CD14-positive monocyte (primary cell): ENCODE data around the gene ROR1. TPM values are rescaled to one million over a fixed set of nuclear protein-coding genes. Genes with fewer than 3 reads are reported as not detected.

ENCODE experiments used
- DNase-seq, 3 donors: peaks; one replicate each; pipeline ENCODE4 v3.0.0-alpha.2; 2011 to 2022
- H2AFZ ChIP-seq: 2 replicates; pipeline ENCODE4 v1.6.0; 2012; ENCODE audit warnings: mild to moderate bottlenecking, low read depth, low read length, inconsistent platforms; ENCODE audit not compliant: insufficient read depth, poor library complexity, severe bottlenecking
- H3K27ac ChIP-seq, 2 donors: 1 replicate in 1 of 2; 2 replicates in 1 of 2; pipeline ENCODE4 v1.5.1; 2012 to 2013; ENCODE audit warnings: low read length in 2 of 2, control low read depth in 1 of 2, inconsistent platforms in 1 of 2, low read depth in 1 of 2, mild to moderate bottlenecking in 1 of 2
- H3K27me3 ChIP-seq, 2 donors: one replicate each; pipeline versions ENCODE4 v1.6.0 to v1.6.1; 2011 to 2013; ENCODE audit warnings: low read length in 2 of 2; ENCODE audit not compliant: control insufficient read depth in 2 of 2, insufficient read depth in 2 of 2
- H3K36me3 ChIP-seq, 2 donors: replicated peaks in 1 of 2; 1 replicate in 1 of 2; 2 replicates in 1 of 2; pipeline versions ENCODE4 v1.5.1 to v1.6.1; 2012 to 2013; ENCODE audit warnings: low read length in 2 of 2, control low read depth in 1 of 2, inconsistent platforms in 1 of 2, mild to moderate bottlenecking in 1 of 2; ENCODE audit not compliant: insufficient read depth in 2 of 2, control insufficient read depth in 1 of 2
- H3K4me1 ChIP-seq, 2 donors: 1 replicate in 1 of 2; 2 replicates in 1 of 2; pipeline versions ENCODE4 v1.5.1 to v1.6.1; 2012 to 2013; ENCODE audit warnings: low read length in 2 of 2, control low read depth in 1 of 2, inconsistent platforms in 1 of 2, mild to moderate bottlenecking in 1 of 2, moderate library complexity in 1 of 2; ENCODE audit not compliant: insufficient read depth in 2 of 2, control insufficient read depth in 1 of 2
- H3K4me2 ChIP-seq: replicated peaks from 2 replicates; pipeline ENCODE3; 2012; ENCODE audit warnings: low read length, moderate library complexity, mild to moderate bottlenecking; ENCODE audit not compliant: poor library complexity, severe bottlenecking; ENCODE audit errors: extremely low read depth
- H3K4me3 ChIP-seq, 3 experiments: fragments of 200-600 bp in 1 of 3; sonication (generic) in 1 of 3; replicated peaks in 1 of 3; 1 replicate in 2 of 3; 2 replicates in 1 of 3; pipeline ENCODE4 v1.5.1; 2011 to 2013; ENCODE audit warnings: low read length in 3 of 3, mild to moderate bottlenecking in 3 of 3, control low read depth in 2 of 3, low read depth in 2 of 3, inconsistent platforms in 1 of 3, moderate library complexity in 1 of 3
- H3K79me2 ChIP-seq: 2 replicates; pipeline ENCODE4 v1.6.0; 2012; ENCODE audit warnings: mild to moderate bottlenecking, control low read depth, inconsistent platforms, low read length, moderate library complexity; ENCODE audit not compliant: insufficient read depth
- H3K9ac ChIP-seq: 2 replicates; pipeline ENCODE4 v1.6.0; 2017; ENCODE audit warnings: low read length, mild to moderate bottlenecking; ENCODE audit not compliant: insufficient read depth, poor library complexity, severe bottlenecking
- H3K9me3 ChIP-seq, 2 donors: replicated peaks in 1 of 2; 1 replicate in 1 of 2; 2 replicates in 1 of 2; pipeline versions ENCODE4 v1.5.1 to v1.6.1; 2012 to 2013; ENCODE audit warnings: low read length in 2 of 2, control low read depth in 1 of 2; ENCODE audit not compliant: control insufficient read depth in 1 of 2, insufficient read depth in 1 of 2
- H4K20me1 ChIP-seq: 2 replicates; pipeline ENCODE4 v1.6.0; 2012; ENCODE audit warnings: mild to moderate bottlenecking, low read length, control low read depth, moderate library complexity; ENCODE audit not compliant: insufficient read depth
- H3K27ac Mint-ChIP-seq, 7 donors: one replicate each; pipeline ENCODE4 v1.8.0; 2020; ENCODE audit warnings: mild to moderate bottlenecking in 7 of 7, mixed read lengths in 7 of 7, moderate library complexity in 6 of 7, inconsistent platforms in 2 of 7
- H3K27me3 Mint-ChIP-seq, 3 donors: one replicate each; pipeline ENCODE4 v1.8.0; 2021 to 2022; ENCODE audit warnings: low read depth in 3 of 3, mild to moderate bottlenecking in 3 of 3, mixed read lengths in 3 of 3, moderate library complexity in 3 of 3, inconsistent platforms in 1 of 3
- H3K36me3 Mint-ChIP-seq, 2 donors: one replicate each; pipeline ENCODE4 v1.8.0; 2020; ENCODE audit warnings: mixed read lengths in 2 of 2, inconsistent platforms in 1 of 2, mild to moderate bottlenecking in 1 of 2
- H3K4me1 Mint-ChIP-seq: one replicate; pipeline ENCODE4 v1.8.0; 2020; ENCODE audit warnings: mild to moderate bottlenecking, mixed read lengths
- H3K4me3 Mint-ChIP-seq, 2 donors: one replicate each; pipeline ENCODE4 v1.8.0; 2020; ENCODE audit warnings: mild to moderate bottlenecking in 2 of 2, mixed read lengths in 2 of 2, moderate library complexity in 1 of 2
- H3K9me3 Mint-ChIP-seq, 7 donors: one replicate each; pipeline ENCODE4 v1.8.0; 2020 to 2022; ENCODE audit warnings: mixed read lengths in 7 of 7, mild to moderate bottlenecking in 6 of 7, moderate library complexity in 6 of 7, inconsistent platforms in 2 of 7
- WGBS: methylation state at CpG from one replicate; pipeline ENCODE4 v1.1.5; 2013; ENCODE audit warnings: missing lambda C conversion rate; ENCODE audit not compliant: insufficient coverage; 5-methylcytosine and 5-hydroxymethylcytosine counted together
- intact Hi-C, 2 donors: fragments of 100-400 bp; cut with micrococcal nuclease; formaldehyde crosslinking; loops; one replicate each; pipeline versions ENCODE4 v1.15.0 to v1.15.1; 2023
- polyA plus RNA-seq, 3 donors: library from polyadenylated mRNA; depleted of rRNA in 1 of 3; unstranded in 2 of 3; stranded (reverse) in 1 of 3; fragments of 300-500 nt in 2 of 3; fragments of >200 nt in 1 of 3; fragmentation: Illumina TruSeq in 2 of 3; gene quantifications; 1 replicate in 2 of 3; 2 replicates in 1 of 3; pipeline ENCODE4 v1.2.3, GENCODE V29; 2012 to 2021
- TF ChIP-seq, protein P1 (sequence below): fragments of 200-600 bp; IDR thresholded peaks from one replicate; pipeline ENCODE4 v1.8.0; 2022; ENCODE audit warnings: antibody characterized with exemption, mild to moderate bottlenecking

The ROR1 gene
- polyA plus RNA-seq, 3 donors, result not detected

DNA sequence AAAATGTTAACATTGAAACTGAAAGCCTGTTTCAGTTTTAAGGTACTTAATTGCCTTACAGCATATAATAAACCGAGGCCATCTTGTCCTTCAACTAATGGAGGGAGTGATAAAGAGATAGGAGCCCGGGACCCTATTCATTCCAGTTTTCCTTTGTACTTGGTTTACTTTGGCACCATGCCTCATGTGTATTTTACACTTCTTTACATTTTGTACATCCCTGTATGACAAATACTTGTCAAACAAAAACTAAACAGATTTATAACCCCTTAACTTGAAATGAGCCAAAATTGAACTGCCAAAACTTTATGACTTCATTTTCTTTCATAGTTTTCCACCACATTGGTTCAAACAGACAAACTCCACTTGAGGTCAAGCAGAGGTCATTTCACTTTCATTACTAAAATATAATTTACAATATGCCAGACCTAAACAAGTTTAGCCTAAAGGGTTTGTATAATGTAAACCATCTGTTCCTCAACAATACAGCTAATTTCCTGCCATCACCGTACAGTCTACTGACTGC, 398.7 kb downstream of the ROR1 start:
- H3K4me1 Mint-ChIP-seq, result peaks cover 29% of the 10 kb centered on the region
- no peak overlapping the region for H2AFZ ChIP-seq
- no peaks in the 10 kb centered on the region for H3K36me3 Mint-ChIP-seq
- no peaks in the 10 kb centered on the region for H3K79me2 ChIP-seq
- peaks cover 0 to 3% (median 0%) of the 10 kb centered on the region in 7 donors for H3K9me3 Mint-ChIP-seq
- H3K4me1 ChIP-seq, result peaks cover 12 to 13% of the 10 kb centered on the region in 2 donors
- no peaks in the 10 kb centered on the region for H3K9me3 ChIP-seq
- H3K27me3 ChIP-seq, result no peaks in the 10 kb centered on the region
- no peak overlapping the region for H3K9ac ChIP-seq
- no peak overlapping the region for H3K4me3 Mint-ChIP-seq
- no peak overlapping the region for H3K4me3 ChIP-seq
- no peaks in the 10 kb centered on the region for H3K36me3 ChIP-seq
- H3K27ac Mint-ChIP-seq, result no peak overlapping the region
- H3K4me2 ChIP-seq, result no peak overlapping the region
- TF ChIP-seq, protein P1, sequence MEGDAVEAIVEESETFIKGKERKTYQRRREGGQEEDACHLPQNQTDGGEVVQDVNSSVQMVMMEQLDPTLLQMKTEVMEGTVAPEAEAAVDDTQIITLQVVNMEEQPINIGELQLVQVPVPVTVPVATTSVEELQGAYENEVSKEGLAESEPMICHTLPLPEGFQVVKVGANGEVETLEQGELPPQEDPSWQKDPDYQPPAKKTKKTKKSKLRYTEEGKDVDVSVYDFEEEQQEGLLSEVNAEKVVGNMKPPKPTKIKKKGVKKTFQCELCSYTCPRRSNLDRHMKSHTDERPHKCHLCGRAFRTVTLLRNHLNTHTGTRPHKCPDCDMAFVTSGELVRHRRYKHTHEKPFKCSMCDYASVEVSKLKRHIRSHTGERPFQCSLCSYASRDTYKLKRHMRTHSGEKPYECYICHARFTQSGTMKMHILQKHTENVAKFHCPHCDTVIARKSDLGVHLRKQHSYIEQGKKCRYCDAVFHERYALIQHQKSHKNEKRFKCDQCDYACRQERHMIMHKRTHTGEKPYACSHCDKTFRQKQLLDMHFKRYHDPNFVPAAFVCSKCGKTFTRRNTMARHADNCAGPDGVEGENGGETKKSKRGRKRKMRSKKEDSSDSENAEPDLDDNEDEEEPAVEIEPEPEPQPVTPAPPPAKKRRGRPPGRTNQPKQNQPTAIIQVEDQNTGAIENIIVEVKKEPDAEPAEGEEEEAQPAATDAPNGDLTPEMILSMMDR, result no peak
- H3K27me3 Mint-ChIP-seq, result peaks cover 0 to 2% (median 0%) of the 10 kb centered on the region in 3 donors
- intact Hi-C loops, result no loop called here
- no CpG with 5 or more reads among the region's 3 CpGs for WGBS
- no peak overlapping the region for H3K27ac ChIP-seq
- H4K20me1 ChIP-seq, result no peaks in the 10 kb centered on the region
- DNase-seq, result no peak

DNA sequence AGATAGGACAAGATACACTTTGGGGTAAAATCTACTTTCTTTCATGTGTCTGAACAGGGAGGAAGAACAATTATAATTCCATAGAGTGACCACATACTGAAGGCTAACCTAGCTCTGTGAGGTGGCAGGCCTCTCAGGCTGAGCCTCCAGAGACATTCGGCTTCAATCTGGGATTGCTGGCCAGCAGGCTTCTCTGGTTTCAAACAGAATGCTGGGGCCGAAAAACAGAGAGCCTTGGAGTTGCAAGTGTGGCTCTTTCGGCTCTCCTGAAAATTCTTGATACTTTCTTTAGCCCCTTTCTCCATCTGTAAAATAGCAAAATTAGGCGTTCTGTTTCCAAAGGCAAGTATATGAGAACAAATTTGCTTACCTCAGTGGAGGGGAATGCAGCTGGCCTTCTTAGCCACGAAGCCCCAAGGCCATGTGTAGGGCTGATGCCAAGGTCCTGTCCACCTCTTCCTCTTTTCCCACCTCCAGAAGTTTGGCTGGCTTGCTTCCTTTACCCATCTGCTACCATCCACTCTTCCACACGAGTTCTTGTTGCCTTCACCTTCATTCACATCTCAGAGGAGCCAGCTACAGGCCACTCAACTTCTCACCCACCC, 399.6 kb downstream of the ROR1 start:
- peaks cover 29% of the 10 kb centered on the region for H3K4me1 Mint-ChIP-seq
- TF ChIP-seq, protein P1, result no peak
- H3K4me1 ChIP-seq, result peaks cover 12 to 13% of the 10 kb centered on the region in 2 donors
- H2AFZ ChIP-seq, result peak overlapping the region; percentile 6
- H3K4me3 ChIP-seq, result no peak overlapping the region
- no peak overlapping the region for H3K9ac ChIP-seq
- no peaks in the 10 kb centered on the region for H3K27me3 ChIP-seq
- H3K4me3 Mint-ChIP-seq, result no peak overlapping the region
- no peaks in the 10 kb centered on the region for H3K9me3 ChIP-seq
- H3K4me2 ChIP-seq, result no peak overlapping the region
- no peaks in the 10 kb centered on the region for H3K79me2 ChIP-seq
- no peak for DNase-seq
- H4K20me1 ChIP-seq, result no peaks in the 10 kb centered on the region
- H3K9me3 Mint-ChIP-seq, result peaks cover 0 to 3% (median 0%) of the 10 kb centered on the region in 7 donors
- H3K27ac Mint-ChIP-seq, result no peak overlapping the region
- 88% methylated on average over 2 of the region's 6 CpGs for WGBS
- intact Hi-C loops, result no loop called here
- H3K36me3 Mint-ChIP-seq, result no peaks in the 10 kb centered on the region
- peaks cover 0 to 2% (median 0%) of the 10 kb centered on the region in 3 donors for H3K27me3 Mint-ChIP-seq
- H3K27ac ChIP-seq, result no peak overlapping the region
- H3K36me3 ChIP-seq, result no peaks in the 10 kb centered on the region
